Colonic mucosa (tissue), 4 donors: ENCODE measurements around the gene STARD10. TPM values are rescaled to one million over a fixed set of nuclear protein-coding genes. Genes with fewer than 3 reads are reported as not detected.

Source experiments
- DNase-seq: peaks from one replicate; pipeline ENCODE4 v3.0.0-alpha.2; 2020
- H3K27ac ChIP-seq: fragments of 200-600 bp; one replicate; pipeline ENCODE4 v1.8.0; 2021
- H3K27me3 ChIP-seq: fragments of 200-600 bp; one replicate; pipeline ENCODE4 v1.8.0; 2021
- H3K36me3 ChIP-seq: fragments of 200-600 bp; one replicate; pipeline ENCODE4 v1.8.0; 2021
- H3K4me1 ChIP-seq: fragments of 200-600 bp; one replicate; pipeline ENCODE4 v1.8.0; 2021; ENCODE audit warnings: mild to moderate bottlenecking
- H3K4me3 ChIP-seq: fragments of 200-600 bp; one replicate; pipeline ENCODE4 v1.8.0; 2021
- H3K9ac ChIP-seq, 2 donors: one replicate each; pipeline ENCODE4 v1.7.0; 2013; ENCODE audit warnings: control low read depth in 2 of 2, low read depth in 2 of 2, low read length in 2 of 2
- H3K9me3 ChIP-seq: fragments of 200-600 bp; one replicate; pipeline ENCODE4 v1.8.0; 2021
- intact Hi-C: fragments of 100-400 bp; cut with DNase I; formaldehyde crosslinking; loops from one replicate; pipeline ENCODE4 v1.14.1; 2022
- total RNA-seq, 2 donors: library from RNA; stranded (reverse); fragmentation: NEBNext Ultra II Directional in 1 of 2; extraction: Animal tissue kit (Norgen Biotek cat#: 25700) in 1 of 2; gene quantifications; one replicate each; pipeline ENCODE4 v1.2.1, GENCODE V29; 2021
- TF ChIP-seq, protein P1 (sequence below): fragments of 200-600 bp; IDR thresholded peaks from one replicate; pipeline ENCODE4 v1.8.0; 2022; ENCODE audit warnings: antibody characterized with exemption, mild to moderate bottlenecking
- donor health status: healthy.
- donor health status: DM: no; HTN: no; CAD: no.
- donor health status: DM: no; HTN: no; CAD: no.

STARD10 gene
- total RNA-seq, 2 donors from 2014 or later = 519 to 905 TPM

- no peak overlapping the region for H3K9ac ChIP-seq
- no peak overlapping the region for H3K27ac ChIP-seq
- TF ChIP-seq, protein P1, sequence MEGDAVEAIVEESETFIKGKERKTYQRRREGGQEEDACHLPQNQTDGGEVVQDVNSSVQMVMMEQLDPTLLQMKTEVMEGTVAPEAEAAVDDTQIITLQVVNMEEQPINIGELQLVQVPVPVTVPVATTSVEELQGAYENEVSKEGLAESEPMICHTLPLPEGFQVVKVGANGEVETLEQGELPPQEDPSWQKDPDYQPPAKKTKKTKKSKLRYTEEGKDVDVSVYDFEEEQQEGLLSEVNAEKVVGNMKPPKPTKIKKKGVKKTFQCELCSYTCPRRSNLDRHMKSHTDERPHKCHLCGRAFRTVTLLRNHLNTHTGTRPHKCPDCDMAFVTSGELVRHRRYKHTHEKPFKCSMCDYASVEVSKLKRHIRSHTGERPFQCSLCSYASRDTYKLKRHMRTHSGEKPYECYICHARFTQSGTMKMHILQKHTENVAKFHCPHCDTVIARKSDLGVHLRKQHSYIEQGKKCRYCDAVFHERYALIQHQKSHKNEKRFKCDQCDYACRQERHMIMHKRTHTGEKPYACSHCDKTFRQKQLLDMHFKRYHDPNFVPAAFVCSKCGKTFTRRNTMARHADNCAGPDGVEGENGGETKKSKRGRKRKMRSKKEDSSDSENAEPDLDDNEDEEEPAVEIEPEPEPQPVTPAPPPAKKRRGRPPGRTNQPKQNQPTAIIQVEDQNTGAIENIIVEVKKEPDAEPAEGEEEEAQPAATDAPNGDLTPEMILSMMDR = no peak
- DNase-seq = no peak
- no peak overlapping the region for H3K4me3 ChIP-seq
- no peaks in the 10 kb centered on the region for H3K36me3 ChIP-seq
- H3K27me3 ChIP-seq = no peaks in the 10 kb centered on the region
- intact Hi-C loops = no loop called here
- H3K4me1 ChIP-seq = peaks cover 16% of the 10 kb centered on the region
- no peaks in the 10 kb centered on the region for H3K9me3 ChIP-seq
Observed at GRCh38 chr11:72771507-72771906, 22.3 kb downstream of the STARD10 start.

GRCh38 chr11:72770799-72771198 is 23.0 kb downstream of the STARD10 start:
- Histone ChIP-seq H3K9me3 (no peaks in the 10 kb centered on the region), H3K4me3 (no peak overlapping the region), H3K36me3 (no peaks in the 10 kb centered on the region), H3K4me1 (peaks cover 10% of the 10 kb centered on the region), H3K27me3 (no peaks in the 10 kb centered on the region), H3K27ac (no peak overlapping the region), H3K9ac (no peak overlapping the region)
- TF ChIP-seq, protein P1 = no peak
- intact Hi-C loops = no loop called here
- no peak for DNase-seq

GRCh38 chr11:72769680-72770079 is 24.2 kb downstream of the STARD10 start:
- Histone ChIP-seq H3K4me1 (peaks cover 7% of the 10 kb centered on the region), H3K36me3 (no peaks in the 10 kb centered on the region), H3K27me3 (no peaks in the 10 kb centered on the region), H3K4me3 (no peak overlapping the region), H3K9ac (no peak overlapping the region), H3K27ac (no peak overlapping the region), H3K9me3 (no peaks in the 10 kb centered on the region)
- intact Hi-C loops = no loop called here
- TF ChIP-seq, protein P1 = no peak
- no peak for DNase-seq

DNA sequence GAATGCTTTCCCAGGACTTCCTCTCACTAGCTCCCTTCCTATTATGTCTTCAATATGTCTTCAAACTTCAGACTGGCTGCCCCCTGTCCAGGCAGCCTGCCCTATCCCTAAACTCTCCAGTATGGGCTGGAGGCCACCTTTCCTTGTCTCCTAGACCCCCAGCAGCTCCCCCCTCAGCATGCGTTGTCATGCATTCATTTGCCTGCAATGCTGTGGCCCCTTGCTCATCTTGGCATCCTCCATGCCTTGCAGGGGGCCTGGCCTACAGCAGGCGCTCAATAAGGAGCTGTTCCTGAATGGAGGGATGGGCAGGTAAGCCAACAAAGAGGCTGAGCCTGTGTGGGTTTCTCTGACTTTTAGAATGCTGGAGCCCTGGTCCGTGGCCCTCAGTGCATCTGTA is 25.3 kb downstream of the STARD10 start:
- Histone ChIP-seq H3K4me3 (no peak overlapping the region), H3K9ac (no peak overlapping the region), H3K27ac (no peak overlapping the region), H3K4me1 (peaks cover 4% of the 10 kb centered on the region), H3K9me3 (no peaks in the 10 kb centered on the region), H3K27me3 (no peaks in the 10 kb centered on the region), H3K36me3 (no peaks in the 10 kb centered on the region)
- TF ChIP-seq, protein P1 = no peak
- DNase-seq = no peak
- intact Hi-C loops = no loop called here

GRCh38 chr11:72767203-72768062 is 26.4 kb downstream of the STARD10 start:
- Histone ChIP-seq H3K27me3 (no peaks in the 10 kb centered on the region), H3K4me1 (peaks cover 6% of the 10 kb centered on the region), H3K27ac (no peak overlapping the region), H3K9me3 (no peaks in the 10 kb centered on the region), H3K36me3 (no peaks in the 10 kb centered on the region), H3K4me3 (no peak overlapping the region), H3K9ac (no peak overlapping the region)
- DNase-seq = no peak
- TF ChIP-seq, protein P1 = no peak
- intact Hi-C loops = no loop called here
